Skeletal muscle satellite cell (primary cell): ENCODE measurements around the gene NFATC4. TPM values are rescaled to one million over a fixed set of nuclear protein-coding genes. Genes with fewer than 3 reads are reported as not detected.

Experiments used
- small RNA-seq: library from RNA; depleted of rRNA; stranded (forward); fragments of <200 nt; gene quantifications from one replicate; pipeline ENCODE3, GENCODE V24; 2012

NFATC4 gene

Small RNA genes within 50 kb of the gene (small RNA-seq; reads per million reads assigned to genes)
- not detected for gene RF00026
